Right lobe of liver (tissue), 6 donors: ENCODE measurements around the gene CYSTM1. TPM values are rescaled to one million over a fixed set of nuclear protein-coding genes. Genes with fewer than 3 reads are reported as not detected.

Experiments
- ATAC-seq, 4 donors: fragments of 200-7000 bp; cut with Tn5 transposase; one replicate each; pipeline ENCODE4 v1.9.1; 2020; ENCODE audit warnings: mild to moderate bottlenecking in 4 of 4, moderate library complexity in 4 of 4
- DNase-seq, 3 donors: peaks; one replicate each; pipeline ENCODE4 v3.0.0-alpha.2; 2020
- H3K27ac ChIP-seq, 3 donors: fragments of 200-600 bp; one replicate each; pipeline ENCODE4 v1.8.0; 2022
- H3K27me3 ChIP-seq, 2 donors: fragments of 200-600 bp; one replicate each; pipeline ENCODE4 v1.8.0; 2022
- H3K36me3 ChIP-seq, 4 donors: fragments of 200-600 bp; sonication (generic) in 1 of 4; one replicate each; pipeline versions ENCODE4 v1.5.1 to v1.8.0; 2017 to 2022; ENCODE audit warnings: control low read depth in 1 of 4
- H3K4me1 ChIP-seq, 4 donors: fragments of 200-600 bp; sonication (generic) in 1 of 4; one replicate each; pipeline versions ENCODE4 v1.5.1 to v1.8.0; 2017 to 2022; ENCODE audit warnings: control low read depth in 1 of 4
- H3K4me3 ChIP-seq, 3 donors: fragments of 200-600 bp; one replicate each; pipeline ENCODE4 v1.8.0; 2022
- H3K9me3 ChIP-seq, 4 donors: fragments of 200-600 bp; sonication (generic) in 1 of 4; one replicate each; pipeline versions ENCODE4 v1.5.1 to v1.8.0; 2017 to 2022; ENCODE audit warnings: control low read depth in 1 of 4
- POLR2A ChIP-seq: fragments of 450-650 bp; IDR thresholded peaks from one replicate; pipeline ENCODE4 v1.6.1; 2017; ENCODE audit warnings: antibody characterized with exemption, mild to moderate bottlenecking
- WGBS: methylation state at CpG from one replicate; pipeline ENCODE4 v1.1.6; 2018; ENCODE audit warnings: low coverage, low lambda C conversion rate; ENCODE audit not compliant: insufficient coverage; ENCODE audit errors: missing lambda C conversion rate; 5-methylcytosine and 5-hydroxymethylcytosine counted together
- intact Hi-C, 2 donors: fragments of 100-400 bp; cut with DNase I; formaldehyde crosslinking; loops; one replicate each; pipeline versions ENCODE4 v1.11.2 to v1.14.1; 2022
- total RNA-seq, 6 experiments: library from RNA; depleted of rRNA in 2 of 6; stranded (reverse); fragments of >200 nt in 2 of 6; fragmentation: NEBNext Ultra II Directional in 3 of 6; extraction: Animal tissue kit (Norgen Biotek cat#: 25700) in 3 of 6; gene quantifications; one replicate each; pipeline versions ENCODE4 v1.1.0 to v1.2.4, GENCODE V29; 2016 to 2023
- TF ChIP-seq, protein P1 (sequence below), 4 donors: fragments of 200-600 bp in 3 of 4; fragments of 450-650 bp in 1 of 4; IDR thresholded peaks; one replicate each; pipeline versions ENCODE4 v1.5.1 to v1.8.0; 2016 to 2022; ENCODE audit warnings: antibody characterized with exemption in 4 of 4, mild to moderate bottlenecking in 2 of 4
- donor health status: DM: no; HTN: yes; CAD: no.
- donor health status: DM: no; HTN: no; CAD: no.
- donor health status: DM: no; HTN: no; CAD: no.
- donor health status: DM: no; HTN: yes; CAD: no.
- donor health status: DM: no; HTN: yes; CAD: no.

CYSTM1 gene
- total RNA-seq, 6 experiments from 2014 or later = 15.5 to 78.0 (median 29.8) TPM

GRCh38 chr5:140235791-140236551 lies 61.0 kb downstream of the CYSTM1 start:
- TF ChIP-seq, protein P1, sequence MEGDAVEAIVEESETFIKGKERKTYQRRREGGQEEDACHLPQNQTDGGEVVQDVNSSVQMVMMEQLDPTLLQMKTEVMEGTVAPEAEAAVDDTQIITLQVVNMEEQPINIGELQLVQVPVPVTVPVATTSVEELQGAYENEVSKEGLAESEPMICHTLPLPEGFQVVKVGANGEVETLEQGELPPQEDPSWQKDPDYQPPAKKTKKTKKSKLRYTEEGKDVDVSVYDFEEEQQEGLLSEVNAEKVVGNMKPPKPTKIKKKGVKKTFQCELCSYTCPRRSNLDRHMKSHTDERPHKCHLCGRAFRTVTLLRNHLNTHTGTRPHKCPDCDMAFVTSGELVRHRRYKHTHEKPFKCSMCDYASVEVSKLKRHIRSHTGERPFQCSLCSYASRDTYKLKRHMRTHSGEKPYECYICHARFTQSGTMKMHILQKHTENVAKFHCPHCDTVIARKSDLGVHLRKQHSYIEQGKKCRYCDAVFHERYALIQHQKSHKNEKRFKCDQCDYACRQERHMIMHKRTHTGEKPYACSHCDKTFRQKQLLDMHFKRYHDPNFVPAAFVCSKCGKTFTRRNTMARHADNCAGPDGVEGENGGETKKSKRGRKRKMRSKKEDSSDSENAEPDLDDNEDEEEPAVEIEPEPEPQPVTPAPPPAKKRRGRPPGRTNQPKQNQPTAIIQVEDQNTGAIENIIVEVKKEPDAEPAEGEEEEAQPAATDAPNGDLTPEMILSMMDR (IDR thresholded peaks at IDR 0.05) = no peak
- no peak for TF ChIP-seq POLR2A
- H3K36me3 ChIP-seq = no peaks in the 10 kb centered on the region
- no peaks in the 10 kb centered on the region for H3K9me3 ChIP-seq
- H3K4me1 ChIP-seq = peaks cover under 1 to 27% (median 4%) of the 10 kb centered on the region in 4 donors
- WGBS = 22% methylated on average over 11 of the region's 11 CpGs
- intact Hi-C loops = no loop called here
- H3K4me3 ChIP-seq = no peak overlapping the region
- ATAC-seq (peak; percentile 58 to 74 (median 68)), DNase-seq (no peak)
- H3K27ac ChIP-seq = no peak overlapping the region
- no peaks in the 10 kb centered on the region for H3K27me3 ChIP-seq

GRCh38 chr5:140236891-140237598 lies 62.1 kb downstream of the CYSTM1 start:
- intact Hi-C loops = no loop called here
- no peaks in the 10 kb centered on the region for H3K27me3 ChIP-seq
- no peak overlapping the region for H3K27ac ChIP-seq
- 66% methylated on average over 5 of the region's 6 CpGs for WGBS
- no peak overlapping the region for H3K4me3 ChIP-seq
- peaks cover 3 to 37% (median 6%) of the 10 kb centered on the region in 4 donors for H3K4me1 ChIP-seq
- H3K36me3 ChIP-seq = no peaks in the 10 kb centered on the region
- no peaks in the 10 kb centered on the region for H3K9me3 ChIP-seq
- ATAC-seq (peak in 2 of 4 donors; percentile 4 to 8), DNase-seq (no peak)
- no peak for TF ChIP-seq POLR2A
- TF ChIP-seq, protein P1 (IDR thresholded peaks at IDR 0.05) = no peak

GRCh38 chr5:140238756-140239155 lies 63.8 kb downstream of the CYSTM1 start:
- H3K36me3 ChIP-seq = no peaks in the 10 kb centered on the region
- no peaks in the 10 kb centered on the region for H3K9me3 ChIP-seq
- ATAC-seq (no peak), DNase-seq (no peak)
- H3K4me3 ChIP-seq = no peak overlapping the region
- H3K27ac ChIP-seq = no peak overlapping the region
- WGBS = 97% methylated on average over 5 of the region's 6 CpGs
- no peaks in the 10 kb centered on the region for H3K27me3 ChIP-seq
- TF ChIP-seq, protein P1 (IDR thresholded peaks at IDR 0.05) = no peak
- TF ChIP-seq POLR2A = no peak
- intact Hi-C loops = no loop called here
- peaks cover 3 to 37% (median 6%) of the 10 kb centered on the region in 4 donors for H3K4me1 ChIP-seq

GRCh38 chr5:140239461-140239860 lies 64.5 kb downstream of the CYSTM1 start:
- no peaks in the 10 kb centered on the region for H3K36me3 ChIP-seq
- H3K9me3 ChIP-seq = no peaks in the 10 kb centered on the region
- 100% methylated on average over 1 of the region's 5 CpGs for WGBS
- TF ChIP-seq POLR2A = no peak
- TF ChIP-seq, protein P1 (IDR thresholded peaks at IDR 0.05) = no peak
- no peaks in the 10 kb centered on the region for H3K27me3 ChIP-seq
- intact Hi-C loops = no loop called here
- H3K4me3 ChIP-seq = no peak overlapping the region
- H3K27ac ChIP-seq = no peak overlapping the region
- ATAC-seq (no peak), DNase-seq (no peak)
- peaks cover 3 to 37% (median 6%) of the 10 kb centered on the region in 4 donors for H3K4me1 ChIP-seq
